A549 (cell line): Measurements from ENCODE around the gene TSSC4. TPM values are rescaled to one million over a fixed set of nuclear protein-coding genes. Genes with fewer than 3 reads are reported as not detected.
A peak's percentile ranks its signal among the peaks of the same experiment; 100 is the strongest.

Source experiments
- ATAC-seq, 2 experiments: fragments of 200-7000 bp in 1 of 2; fragments of >200 bp in 1 of 2; cut with Nextera tagmentation in 1 of 2; cut with Tn5 transposase in 1 of 2; 3 replicates each; pipeline versions ENCODE4 v1.8.0 to v1.9.1; 2018 to 2020; ENCODE audit warnings: mild to moderate bottlenecking in 1 of 2, moderate library complexity in 1 of 2
- CTCF ChIA-PET: fragments of 300-600 bp; sonication (Branson Sonifier 250); formaldehyde crosslinking; extraction: SDS; loops from one replicate; lab custom pipeline; 2021; ENCODE audit warnings: antibody characterized with exemption, inconsistent platforms; lab: Yijun Ruan, JAX
- POLR2A ChIA-PET: fragments of 350-600 bp; formaldehyde crosslinking; extraction: SDS; loops from one replicate; lab custom pipeline; 2021; ENCODE audit warnings: antibody characterized with exemption, inconsistent platforms; lab: Yijun Ruan, JAX
- DNase-seq, 2 experiments: peaks; one replicate each; pipeline versions ENCODE4 v3.0.0 to v3.0.0-alpha.2; 2011 to 2016; ENCODE audit warnings: low read depth in 1 of 2, low spot score in 1 of 2
- FAIRE-seq: peaks from 2 replicates; lab custom pipeline; 2011; peaks lifted over from hg19 to GRCh38; lab: Jason Lieb, UNC
- H3K27ac ChIP-seq, 2 experiments: fragments of >200 bp; sonication (Bioruptor Twin); formaldehyde crosslinking; 3 replicates each; pipeline ENCODE4 v1.5.1; 2016 to 2017
- H3K4me1 ChIP-seq: fragments of >200 bp; sonication (Bioruptor Twin); formaldehyde crosslinking; 3 replicates; pipeline ENCODE4 v1.6.1; 2016
- H3K4me2 ChIP-seq: fragments of >200 bp; sonication (Bioruptor Twin); formaldehyde crosslinking; 3 replicates; pipeline ENCODE4 v1.6.1; 2016
- H3K4me3 ChIP-seq: fragments of >200 bp; sonication (Bioruptor Twin); formaldehyde crosslinking; 3 replicates; pipeline ENCODE4 v1.5.1; 2016
- H3K9me3 ChIP-seq: fragments of >200 bp; sonication (Bioruptor Twin); formaldehyde crosslinking; 3 replicates; pipeline ENCODE4 v1.6.1; 2016
- CBX2 ChIP-seq: fragments of 200-600 bp; sonication (generic); IDR thresholded peaks from 2 replicates; pipeline ENCODE4 v1.6.1; 2016; ENCODE audit warnings: low read depth, mild to moderate bottlenecking, borderline replicate concordance
- CEBPB ChIP-seq, 2 experiments: fragments of >200 bp in 1 of 2; sonication (Bioruptor Twin) in 1 of 2; formaldehyde crosslinking in 1 of 2; IDR thresholded peaks; 2 replicates each; pipeline ENCODE4 v1.6.1; 2012 to 2016
- CHD2 ChIP-seq: fragments of 150-350 bp; IDR thresholded peaks from 2 replicates; pipeline ENCODE4 v1.6.1; 2014; ENCODE audit warnings: low read length; ENCODE audit not compliant: partially characterized antibody
- CHD4 ChIP-seq: fragments of 200-600 bp; sonication (generic); IDR thresholded peaks from 2 replicates; pipeline ENCODE4 v1.6.1; 2016; ENCODE audit warnings: antibody characterized with exemption, mild to moderate bottlenecking, borderline replicate concordance
- EHF ChIP-seq: fragments of 250-450 bp; sonication (Bioruptor Pico); IDR thresholded peaks from 2 replicates; pipeline ENCODE4 v1.5.0; 2020; ENCODE audit warnings: mild to moderate bottlenecking
- EHMT2 ChIP-seq: fragments of 200-600 bp; sonication (generic); IDR thresholded peaks from 2 replicates; pipeline ENCODE4 v1.6.1; 2016; ENCODE audit warnings: antibody characterized with exemption, low read depth, mild to moderate bottlenecking, moderate library complexity
- ESRRA ChIP-seq: fragments of 150-350 bp; IDR thresholded peaks from 2 replicates; pipeline ENCODE4 v1.6.1; 2014; ENCODE audit warnings: mild to moderate bottlenecking, low read length, borderline replicate concordance
- FOSL2 ChIP-seq, 2 experiments: fragments of 450-650 bp in 1 of 2; fragments of >200 bp in 1 of 2; sonication (Bioruptor Twin) in 1 of 2; formaldehyde crosslinking; IDR thresholded peaks; 2 replicates each; pipeline versions ENCODE4 v1.5.0 to v1.6.1; 2016 to 2020; ENCODE audit warnings: mild to moderate bottlenecking in 1 of 2, moderate library complexity in 1 of 2
- FOXS1 ChIP-seq: fragments of 250-450 bp; sonication (Bioruptor Pico); IDR thresholded peaks from 2 replicates; pipeline ENCODE4 v1.5.0; 2020; ENCODE audit warnings: mild to moderate bottlenecking, moderate library complexity
- HDAC2 ChIP-seq: fragments of 200-600 bp; sonication (generic); IDR thresholded peaks from 2 replicates; pipeline ENCODE4 v1.6.1; 2016
- HOXA7 ChIP-seq: fragments of 250-450 bp; sonication (Bioruptor Pico); IDR thresholded peaks from 2 replicates; pipeline ENCODE4 v1.5.0; 2020; ENCODE audit warnings: mild to moderate bottlenecking, moderate library complexity
- KDM5A ChIP-seq: fragments of 200-600 bp; sonication (generic); IDR thresholded peaks from 2 replicates; pipeline ENCODE4 v1.6.1; 2016; ENCODE audit warnings: antibody characterized with exemption, mild to moderate bottlenecking
- MAFK ChIP-seq: fragments of 450-650 bp; IDR thresholded peaks from 2 replicates; pipeline ENCODE4 v1.6.1; 2014; ENCODE audit not compliant: partially characterized antibody
- NFE2L2 ChIP-seq: fragments of 150-350 bp; conservative IDR thresholded peaks from 2 replicates; pipeline ENCODE4 v1.6.1; 2014; ENCODE audit warnings: low read length
- NPAS2 ChIP-seq: fragments of 250-450 bp; sonication (Bioruptor Pico); IDR thresholded peaks from 2 replicates; pipeline ENCODE4 v1.8.0; 2022; ENCODE audit warnings: mild to moderate bottlenecking, moderate library complexity, borderline replicate concordance
- NR3C1 ChIP-seq: fragments of >200 bp; sonication (Bioruptor Twin); formaldehyde crosslinking; IDR thresholded peaks from 3 replicates; pipeline ENCODE4 v1.6.1; 2017
- PHF8 ChIP-seq: fragments of 200-600 bp; sonication (generic); IDR thresholded peaks from 2 replicates; pipeline ENCODE4 v1.6.1; 2016; ENCODE audit warnings: low read depth, mild to moderate bottlenecking, antibody characterized with exemption, moderate library complexity, borderline replicate concordance
- POLR2A ChIP-seq: IDR thresholded peaks from 2 replicates; pipeline ENCODE4 v1.6.1; 2012; ENCODE audit warnings: mild to moderate bottlenecking, low read length
- POLR2AphosphoS2 ChIP-seq: conservative IDR thresholded peaks from 2 replicates; pipeline ENCODE4 v1.6.1; 2012; ENCODE audit warnings: low read length, improper control_type of control experiment, inconsistent platforms
- RAD21 ChIP-seq, 2 experiments: fragments of >200 bp in 1 of 2; sonication (Bioruptor Twin) in 1 of 2; formaldehyde crosslinking in 1 of 2; IDR thresholded peaks in 1 of 2; conservative IDR thresholded peaks in 1 of 2; 2 replicates in 1 of 2; 3 replicates in 1 of 2; pipeline ENCODE4 v1.6.1; 2012 to 2018; ENCODE audit warnings: inconsistent platforms in 1 of 2
- RCOR1 ChIP-seq: fragments of 150-350 bp; IDR thresholded peaks from 2 replicates; pipeline ENCODE4 v1.6.1; 2014; ENCODE audit warnings: antibody characterized with exemption, low read length, low read depth
- RFX5 ChIP-seq: fragments of 450-650 bp; IDR thresholded peaks from 2 replicates; pipeline ENCODE4 v1.7.1; 2014; ENCODE audit warnings: antibody characterized with exemption, mild to moderate bottlenecking, moderate library complexity
- SMC3 ChIP-seq: fragments of >200 bp; sonication (Bioruptor Twin); formaldehyde crosslinking; IDR thresholded peaks from 3 replicates; pipeline ENCODE4 v1.6.1; 2018; ENCODE audit warnings: inconsistent platforms
- SREBF2 ChIP-seq: fragments of 450-650 bp; IDR thresholded peaks from 2 replicates; pipeline ENCODE4 v1.6.1; 2014; ENCODE audit warnings: mild to moderate bottlenecking, moderate library complexity
- ZSCAN20 ChIP-seq: fragments of 250-450 bp; sonication (Bioruptor Pico); IDR thresholded peaks from 2 replicates; pipeline ENCODE4 v1.8.0; 2022; ENCODE audit warnings: mild to moderate bottlenecking, moderate library complexity
- WGBS: methylation state at CpG from one replicate; pipeline ENCODE4 v1.1.6; 2017; ENCODE audit errors: missing lambda C conversion rate; 5-methylcytosine and 5-hydroxymethylcytosine counted together
- polyA plus RNA-seq, 4 experiments: library from polyadenylated mRNA; depleted of rRNA in 3 of 4; stranded (reverse); fragments of >200 nt; fragmentation: RNase III in 1 of 4; extraction: RNeasy Plus Mini Kit Qiagen cat#74134 plus additional on column Dnase treatment in 1 of 4; gene quantifications; 2 replicates in 3 of 4; 3 replicates in 1 of 4; pipeline ENCODE4 v1.2.3, GENCODE V29; 2011 to 2017
- TF ChIP-seq, protein P1 (sequence below): fragments of 450-650 bp; IDR thresholded peaks from 2 replicates; pipeline ENCODE4 v1.6.1; 2014; ENCODE audit warnings: antibody characterized with exemption
- TF ChIP-seq, protein P2 (sequence below): fragments of 250-450 bp; sonication (Bioruptor Pico); IDR thresholded peaks from 2 replicates; pipeline ENCODE4 v1.5.0; 2020; ENCODE audit warnings: low read depth, mild to moderate bottlenecking, moderate library complexity
- TF ChIP-seq, protein P3 (sequence below): fragments of >200 bp; sonication (Bioruptor Twin); formaldehyde crosslinking; IDR thresholded peaks from 3 replicates; pipeline ENCODE4 v1.5.1; 2016
- TF ChIP-seq, protein P4 (sequence below): fragments of 250-450 bp; sonication (Bioruptor Pico); IDR thresholded peaks from 2 replicates; pipeline ENCODE4 v1.5.0; 2021; ENCODE audit warnings: mild to moderate bottlenecking, moderate library complexity, borderline replicate concordance
- TF ChIP-seq, protein P5 (sequence below): fragments of >200 bp; sonication (Bioruptor Twin); formaldehyde crosslinking; IDR thresholded peaks from 2 replicates; pipeline ENCODE4 v1.6.1; 2016
- TF ChIP-seq, protein P6 (sequence below): IDR thresholded peaks from 2 replicates; pipeline ENCODE4 v1.6.1; 2012

Gene TSSC4
- polyA plus RNA-seq, 2 of the 4 experiments (the other 2 are of a cell fraction): 21.8 to 45.5 TPM

DNA sequence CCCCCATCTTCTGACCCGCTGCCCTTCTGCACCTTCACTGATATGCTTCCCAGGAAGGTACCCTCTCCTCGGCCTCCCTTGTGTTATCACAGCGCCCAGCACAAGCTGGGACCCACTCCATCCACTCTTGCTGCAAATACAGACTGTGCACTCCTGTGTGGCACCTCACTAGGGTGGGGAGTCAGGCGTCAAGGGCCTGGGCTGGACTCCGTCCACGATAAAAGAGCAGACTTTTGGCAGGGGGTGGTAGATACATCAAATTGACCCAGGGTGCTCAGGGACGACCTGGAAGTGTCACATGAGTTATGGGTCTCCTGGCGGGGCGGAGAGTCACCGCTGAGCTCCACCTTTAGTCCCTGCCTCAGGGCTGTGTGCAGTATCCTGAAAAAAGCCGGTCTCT lies 42.9 kb downstream of the TSSC4 start:
- 34% methylated on average over 10 of the region's 11 CpGs for WGBS
- Histone ChIP-seq H3K27ac (no peak overlapping the region), H3K4me3 (no peak overlapping the region), H3K4me2 (no peak overlapping the region), H3K4me1 (peaks cover 6% of the 10 kb centered on the region), H3K9me3 (peaks cover 17% of the 10 kb centered on the region)
- no peak for ATAC-seq
- ChIA-PET CTCF (interaction anchor here (1.0 to 4.2 kb wide), 5 partner anchors 22 to 138 kb away, joined by 3 to 16 read pairs (median 4); no protein-coding TSS in a partner anchor), POLR2A (no interaction called here)
- no peak for FAIRE-seq
- TF ChIP-seq FOSL2 (IDR thresholded peaks at IDR 0.05) (no peak), FOSL2 (CRISPR knock-in tag; IDR thresholded peaks at IDR 0.05) (no peak), PHF8 (no peak), MAFK (no peak), POLR2AphosphoS2 (no peak), KDM5A (no peak), ESRRA (no peak), CEBPB (IDR thresholded peaks at IDR 0.05) (no peak), CBX2 (no peak), ZSCAN20 (no peak), SMC3 (no peak), CHD4 (no peak), CHD2 (no peak), RCOR1 (no peak), NR3C1 (no peak)
- TF ChIP-seq, protein P1, sequence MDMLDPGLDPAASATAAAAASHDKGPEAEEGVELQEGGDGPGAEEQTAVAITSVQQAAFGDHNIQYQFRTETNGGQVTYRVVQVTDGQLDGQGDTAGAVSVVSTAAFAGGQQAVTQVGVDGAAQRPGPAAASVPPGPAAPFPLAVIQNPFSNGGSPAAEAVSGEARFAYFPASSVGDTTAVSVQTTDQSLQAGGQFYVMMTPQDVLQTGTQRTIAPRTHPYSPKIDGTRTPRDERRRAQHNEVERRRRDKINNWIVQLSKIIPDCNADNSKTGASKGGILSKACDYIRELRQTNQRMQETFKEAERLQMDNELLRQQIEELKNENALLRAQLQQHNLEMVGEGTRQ: no peak
- no peak for DNase-seq

DNA sequence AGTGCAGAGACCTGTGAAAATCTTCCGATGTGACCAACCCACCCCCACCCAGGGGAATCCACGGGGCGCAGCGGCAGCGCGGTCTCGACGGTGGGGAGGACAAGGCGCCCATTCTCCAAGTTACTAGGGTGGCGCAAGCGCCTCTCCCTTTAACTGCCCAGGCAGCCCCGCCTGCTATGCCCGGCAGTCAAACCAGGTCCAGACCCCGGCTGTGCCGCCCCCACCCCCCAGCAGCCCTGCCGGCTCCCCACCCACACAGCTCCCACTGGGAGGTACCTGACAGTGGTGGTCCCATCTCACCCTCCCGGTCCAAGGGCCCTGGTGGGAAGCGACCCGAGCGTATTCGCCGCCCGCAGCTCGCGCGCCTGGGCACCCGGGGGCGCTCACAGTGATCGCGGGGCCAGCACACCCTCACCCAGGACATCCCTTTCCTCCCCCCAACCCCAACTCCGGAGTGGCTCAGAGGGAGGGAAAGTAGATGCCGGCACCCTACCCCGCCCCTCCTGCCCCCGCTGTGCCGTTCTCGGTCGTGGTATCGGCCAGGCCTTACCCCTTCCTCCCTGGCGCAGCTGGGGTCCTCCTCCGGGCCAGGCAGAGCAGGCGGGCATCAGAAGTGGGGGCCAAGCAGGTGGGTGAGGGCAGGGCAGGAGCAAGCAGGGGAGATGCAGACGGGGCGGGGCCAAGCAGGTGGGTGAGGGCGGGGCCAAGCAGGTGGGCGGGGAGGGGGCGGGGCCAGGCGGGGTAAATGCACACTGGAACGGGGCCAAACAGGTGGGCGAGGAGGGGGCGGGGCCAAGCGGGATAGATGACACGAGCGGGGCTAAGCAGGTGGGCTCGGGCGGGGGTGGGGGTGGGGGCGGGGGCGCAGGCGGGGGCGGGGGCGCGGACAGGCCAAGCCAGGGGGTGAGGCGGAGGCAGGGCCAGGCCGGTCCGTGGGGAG lies 43.6 kb downstream of the TSSC4 start, which contains the start of gene TRPM5:
TSS of gene TRPM5 (minus strand) at position 634 of the 940 bp plus-strand sequence. CDS start 21,478 bp downstream, outside the sequence.
- Histone ChIP-seq H3K4me1 (peaks cover 6% of the 10 kb centered on the region), H3K4me2 (peak within 1 kb of the TSS; percentile 100), H3K9me3 (peaks cover 17% of the 10 kb centered on the region), H3K4me3 (peak within 1 kb of the TSS; percentile 72), H3K27ac (peak within 1 kb of the TSS; percentile 53 to 80; a peak in 5 of 6 replicates)
- ChIA-PET CTCF (interaction anchor here (1.0 to 4.2 kb wide), 5 partner anchors 23 to 138 kb away, joined by 3 to 16 read pairs (median 4); no protein-coding TSS in a partner anchor), POLR2A (no interaction called here)
- DNase-seq (peak in 1 of 2 experiments; percentile 36), ATAC-seq (peak; percentile 12 to 23; a peak in 3 of 6 replicates), FAIRE-seq (no peak)
- 19% methylated on average over 10 of the region's 64 CpGs for WGBS
- TF ChIP-seq, protein P2, sequence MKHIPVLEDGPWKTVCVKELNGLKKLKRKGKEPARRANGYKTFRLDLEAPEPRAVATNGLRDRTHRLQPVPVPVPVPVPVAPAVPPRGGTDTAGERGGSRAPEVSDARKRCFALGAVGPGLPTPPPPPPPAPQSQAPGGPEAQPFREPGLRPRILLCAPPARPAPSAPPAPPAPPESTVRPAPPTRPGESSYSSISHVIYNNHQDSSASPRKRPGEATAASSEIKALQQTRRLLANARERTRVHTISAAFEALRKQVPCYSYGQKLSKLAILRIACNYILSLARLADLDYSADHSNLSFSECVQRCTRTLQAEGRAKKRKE: no peak
- TF ChIP-seq RAD21 (conservative IDR thresholded peaks at IDR 0.05 in 1 of 2, IDR thresholded peaks at IDR 0.05 in 1 of 2) (no peak), SREBF2 (no peak), EHMT2 (no peak), FOXS1 (CRISPR knock-in tag) (no peak), ZSCAN20 (no peak), NPAS2 (CRISPR knock-in tag) (no peak), NFE2L2 (no peak), CEBPB (IDR thresholded peaks at IDR 0.05) (no peak), POLR2A (no peak), EHF (CRISPR knock-in tag) (no peak), RFX5 (no peak), HDAC2 (no peak), RCOR1 (no peak), HOXA7 (CRISPR knock-in tag) (no peak)
- TF ChIP-seq, protein P3, sequence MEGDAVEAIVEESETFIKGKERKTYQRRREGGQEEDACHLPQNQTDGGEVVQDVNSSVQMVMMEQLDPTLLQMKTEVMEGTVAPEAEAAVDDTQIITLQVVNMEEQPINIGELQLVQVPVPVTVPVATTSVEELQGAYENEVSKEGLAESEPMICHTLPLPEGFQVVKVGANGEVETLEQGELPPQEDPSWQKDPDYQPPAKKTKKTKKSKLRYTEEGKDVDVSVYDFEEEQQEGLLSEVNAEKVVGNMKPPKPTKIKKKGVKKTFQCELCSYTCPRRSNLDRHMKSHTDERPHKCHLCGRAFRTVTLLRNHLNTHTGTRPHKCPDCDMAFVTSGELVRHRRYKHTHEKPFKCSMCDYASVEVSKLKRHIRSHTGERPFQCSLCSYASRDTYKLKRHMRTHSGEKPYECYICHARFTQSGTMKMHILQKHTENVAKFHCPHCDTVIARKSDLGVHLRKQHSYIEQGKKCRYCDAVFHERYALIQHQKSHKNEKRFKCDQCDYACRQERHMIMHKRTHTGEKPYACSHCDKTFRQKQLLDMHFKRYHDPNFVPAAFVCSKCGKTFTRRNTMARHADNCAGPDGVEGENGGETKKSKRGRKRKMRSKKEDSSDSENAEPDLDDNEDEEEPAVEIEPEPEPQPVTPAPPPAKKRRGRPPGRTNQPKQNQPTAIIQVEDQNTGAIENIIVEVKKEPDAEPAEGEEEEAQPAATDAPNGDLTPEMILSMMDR: no peak
- TF ChIP-seq, protein P4, sequence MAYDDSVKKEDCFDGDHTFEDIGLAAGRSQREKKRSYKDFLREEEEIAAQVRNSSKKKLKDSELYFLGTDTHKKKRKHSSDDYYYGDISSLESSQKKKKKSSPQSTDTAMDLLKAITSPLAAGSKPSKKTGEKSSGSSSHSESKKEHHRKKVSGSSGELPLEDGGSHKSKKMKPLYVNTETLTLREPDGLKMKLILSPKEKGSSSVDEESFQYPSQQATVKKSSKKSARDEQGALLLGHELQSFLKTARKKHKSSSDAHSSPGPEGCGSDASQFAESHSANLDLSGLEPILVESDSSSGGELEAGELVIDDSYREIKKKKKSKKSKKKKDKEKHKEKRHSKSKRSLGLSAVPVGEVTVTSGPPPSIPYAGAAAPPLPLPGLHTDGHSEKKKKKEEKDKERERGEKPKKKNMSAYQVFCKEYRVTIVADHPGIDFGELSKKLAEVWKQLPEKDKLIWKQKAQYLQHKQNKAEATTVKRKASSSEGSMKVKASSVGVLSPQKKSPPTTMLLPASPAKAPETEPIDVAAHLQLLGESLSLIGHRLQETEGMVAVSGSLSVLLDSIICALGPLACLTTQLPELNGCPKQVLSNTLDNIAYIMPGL (CRISPR knock-in tag): no peak
- TF ChIP-seq, protein P5, sequence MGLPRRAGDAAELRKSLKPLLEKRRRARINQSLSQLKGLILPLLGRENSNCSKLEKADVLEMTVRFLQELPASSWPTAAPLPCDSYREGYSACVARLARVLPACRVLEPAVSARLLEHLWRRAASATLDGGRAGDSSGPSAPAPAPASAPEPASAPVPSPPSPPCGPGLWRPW: no peak
- TF ChIP-seq, protein P6, sequence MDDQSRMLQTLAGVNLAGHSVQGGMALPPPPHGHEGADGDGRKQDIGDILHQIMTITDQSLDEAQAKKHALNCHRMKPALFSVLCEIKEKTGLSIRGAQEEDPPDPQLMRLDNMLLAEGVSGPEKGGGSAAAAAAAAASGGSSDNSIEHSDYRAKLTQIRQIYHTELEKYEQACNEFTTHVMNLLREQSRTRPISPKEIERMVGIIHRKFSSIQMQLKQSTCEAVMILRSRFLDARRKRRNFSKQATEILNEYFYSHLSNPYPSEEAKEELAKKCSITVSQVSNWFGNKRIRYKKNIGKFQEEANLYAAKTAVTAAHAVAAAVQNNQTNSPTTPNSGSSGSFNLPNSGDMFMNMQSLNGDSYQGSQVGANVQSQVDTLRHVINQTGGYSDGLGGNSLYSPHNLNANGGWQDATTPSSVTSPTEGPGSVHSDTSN: no peak
